HG03575 (cell line): ENCODE measurements around the gene SLC26A1.

Source experiments
- ATAC-seq: cut with Tn5 transposase; IDR thresholded peaks from one replicate; pipeline ENCODE4 v1.9.1; 2021; ENCODE audit not compliant: unreplicated experiment, insufficient number of reproducible peaks, low FRiP score; ENCODE audit errors: extremely low read depth

Gene SLC26A1

GRCh38 chr4:960140-960635, 33.0 kb downstream of the SLC26A1 start:
- ATAC-seq = no peak

GRCh38 chr4:959338-960139, 33.7 kb downstream of the SLC26A1 start:
- ATAC-seq = no peak

GRCh38 chr4:958696-959337, 34.4 kb downstream of the SLC26A1 start:
- ATAC-seq = no peak

GRCh38 chr4:958314-958665, 34.9 kb downstream of the SLC26A1 start:
- no peak for ATAC-seq

GRCh38 chr4:957581-958313, 35.5 kb downstream of the SLC26A1 start:
- no peak for ATAC-seq

- ATAC-seq = no peak
These were observed 36.0 kb downstream of the SLC26A1 start for GRCh38 chr4:957231-957580.

- ATAC-seq = no peak
These were observed 36.5 kb downstream of the SLC26A1 start for GRCh38 chr4:956531-957230.

- ATAC-seq = no peak
These were observed 37.2 kb downstream of the SLC26A1 start for GRCh38 chr4:955931-956381.

GRCh38 chr4:955161-955921, 37.9 kb downstream of the SLC26A1 start:
- ATAC-seq = no peak

- ATAC-seq = no peak
These were observed 38.8 kb downstream of the SLC26A1 start for GRCh38 chr4:954211-955020.

GRCh38 chr4:953574-953915, 39.7 kb downstream of the SLC26A1 start:
- no peak for ATAC-seq

GRCh38 chr4:952881-953573, 40.2 kb downstream of the SLC26A1 start:
- no peak for ATAC-seq

- ATAC-seq = no peak
These were observed 41.4 kb downstream of the SLC26A1 start for GRCh38 chr4:951594-952468.

GRCh38 chr4:951186-951585, 42.0 kb downstream of the SLC26A1 start:
- ATAC-seq = no peak

- no peak for ATAC-seq
These were observed 42.8 kb downstream of the SLC26A1 start for GRCh38 chr4:950136-951020.

- no peak for ATAC-seq
These were observed 43.5 kb downstream of the SLC26A1 start for GRCh38 chr4:949656-950055.
